ENCODE data around the gene ANTKMT. TPM values are rescaled to one million over a fixed set of nuclear protein-coding genes. Genes with fewer than 3 reads are reported as not detected.

The ANTKMT gene
- total and polyA plus RNA-seq, 4 donors: 14.0 to 29.7 (median 19.7) TPM

DNA sequence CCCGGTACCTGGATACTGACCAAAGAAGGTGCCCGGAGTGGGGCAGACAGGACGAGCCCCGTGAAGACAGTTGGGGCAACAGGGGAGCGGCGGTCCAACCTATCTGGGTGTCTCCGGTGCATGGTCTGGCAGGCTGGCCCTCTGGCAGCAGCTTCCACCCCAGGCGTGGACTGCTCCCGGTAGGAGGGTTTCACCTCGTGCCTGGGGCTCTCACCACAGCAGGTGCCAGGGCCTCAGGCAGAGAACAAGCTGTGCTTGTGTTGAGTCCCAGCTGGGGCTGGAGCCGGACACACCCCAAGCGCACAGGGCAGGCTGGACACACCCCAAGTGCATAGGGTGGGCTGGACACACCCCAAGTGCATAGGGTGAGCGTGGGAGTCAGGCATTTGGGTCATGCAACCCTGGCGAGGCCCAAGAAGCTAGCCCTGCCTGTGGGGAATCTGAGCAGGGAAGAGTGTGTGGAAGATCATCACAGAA lies 13.8 kb upstream of the ANTKMT start:
- Histone ChIP-seq H3K27ac (ENCODE audit: low read depth in 1 of 2, low read length in 2 of 2) (no peak overlapping the region), H3K36me3 (ENCODE audit: control insufficient read depth in 4 of 4, insufficient read depth in 3 of 4, low read depth in 1 of 4, low read length in 3 of 4) (no peaks in the 10 kb centered on the region), H3K9me3 (ENCODE audit: control insufficient read depth in 4 of 4, low read length in 3 of 4) (no peaks in the 10 kb centered on the region), H3K9ac (ENCODE audit: low read depth in 1 of 2, low read length in 2 of 2) (no peak overlapping the region), H3K4me3 (ENCODE audit: low read depth in 1 of 3, low read length in 3 of 3) (no peak overlapping the region), H3K27me3 (ENCODE audit: control insufficient read depth in 4 of 4, insufficient read depth in 4 of 4, low read length in 3 of 4) (peaks cover 4 to 20% (median 14%) of the 10 kb centered on the region in 4 donors), H3K4me1 (ENCODE audit: control insufficient read depth in 4 of 4, insufficient read depth in 4 of 4, low read length in 3 of 4) (peaks cover 0 to 4% (median 0%) of the 10 kb centered on the region in 4 donors)
- WGBS: 43% methylated on average over 14 of the region's 14 CpGs
- DNase-seq (ENCODE audit: low spot score): no peak
- TF ChIP-seq EGR1 (IDR thresholded peaks at IDR 0.05; ENCODE audit: low read depth in 2 of 2) (no peak), FOXA1 (IDR thresholded peaks at IDR 0.05) (no peak), NR2F2 (IDR thresholded peaks at IDR 0.05) (no peak), YY1 (IDR thresholded peaks at IDR 0.05) (no peak), GABPA (IDR thresholded peaks at IDR 0.05 in 1 of 2, conservative IDR thresholded peaks at IDR 0.05 in 1 of 2) (no peak), HNF4A (conservative IDR thresholded peaks at IDR 0.05) (no peak), ZBTB33 (IDR thresholded peaks at IDR 0.05) (no peak), TAF1 (conservative IDR thresholded peaks at IDR 0.05) (no peak), ATF3 (IDR thresholded peaks at IDR 0.05) (no peak), HNF4G (IDR thresholded peaks at IDR 0.05) (no peak), JUND (IDR thresholded peaks at IDR 0.05) (no peak), RXRA (IDR thresholded peaks at IDR 0.05) (no peak), SP1 (IDR thresholded peaks at IDR 0.05) (no peak), FOXA2 (IDR thresholded peaks at IDR 0.05) (no peak)
- TF ChIP-seq, protein P1, sequence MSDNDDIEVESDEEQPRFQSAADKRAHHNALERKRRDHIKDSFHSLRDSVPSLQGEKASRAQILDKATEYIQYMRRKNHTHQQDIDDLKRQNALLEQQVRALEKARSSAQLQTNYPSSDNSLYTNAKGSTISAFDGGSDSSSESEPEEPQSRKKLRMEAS (IDR thresholded peaks at IDR 0.05): no peak
- TF ChIP-seq, protein P2, sequence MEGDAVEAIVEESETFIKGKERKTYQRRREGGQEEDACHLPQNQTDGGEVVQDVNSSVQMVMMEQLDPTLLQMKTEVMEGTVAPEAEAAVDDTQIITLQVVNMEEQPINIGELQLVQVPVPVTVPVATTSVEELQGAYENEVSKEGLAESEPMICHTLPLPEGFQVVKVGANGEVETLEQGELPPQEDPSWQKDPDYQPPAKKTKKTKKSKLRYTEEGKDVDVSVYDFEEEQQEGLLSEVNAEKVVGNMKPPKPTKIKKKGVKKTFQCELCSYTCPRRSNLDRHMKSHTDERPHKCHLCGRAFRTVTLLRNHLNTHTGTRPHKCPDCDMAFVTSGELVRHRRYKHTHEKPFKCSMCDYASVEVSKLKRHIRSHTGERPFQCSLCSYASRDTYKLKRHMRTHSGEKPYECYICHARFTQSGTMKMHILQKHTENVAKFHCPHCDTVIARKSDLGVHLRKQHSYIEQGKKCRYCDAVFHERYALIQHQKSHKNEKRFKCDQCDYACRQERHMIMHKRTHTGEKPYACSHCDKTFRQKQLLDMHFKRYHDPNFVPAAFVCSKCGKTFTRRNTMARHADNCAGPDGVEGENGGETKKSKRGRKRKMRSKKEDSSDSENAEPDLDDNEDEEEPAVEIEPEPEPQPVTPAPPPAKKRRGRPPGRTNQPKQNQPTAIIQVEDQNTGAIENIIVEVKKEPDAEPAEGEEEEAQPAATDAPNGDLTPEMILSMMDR (IDR thresholded peaks at IDR 0.05; ENCODE audit: low read depth, low read length, missing input control): no peak
- TF ChIP-seq, protein P3, sequence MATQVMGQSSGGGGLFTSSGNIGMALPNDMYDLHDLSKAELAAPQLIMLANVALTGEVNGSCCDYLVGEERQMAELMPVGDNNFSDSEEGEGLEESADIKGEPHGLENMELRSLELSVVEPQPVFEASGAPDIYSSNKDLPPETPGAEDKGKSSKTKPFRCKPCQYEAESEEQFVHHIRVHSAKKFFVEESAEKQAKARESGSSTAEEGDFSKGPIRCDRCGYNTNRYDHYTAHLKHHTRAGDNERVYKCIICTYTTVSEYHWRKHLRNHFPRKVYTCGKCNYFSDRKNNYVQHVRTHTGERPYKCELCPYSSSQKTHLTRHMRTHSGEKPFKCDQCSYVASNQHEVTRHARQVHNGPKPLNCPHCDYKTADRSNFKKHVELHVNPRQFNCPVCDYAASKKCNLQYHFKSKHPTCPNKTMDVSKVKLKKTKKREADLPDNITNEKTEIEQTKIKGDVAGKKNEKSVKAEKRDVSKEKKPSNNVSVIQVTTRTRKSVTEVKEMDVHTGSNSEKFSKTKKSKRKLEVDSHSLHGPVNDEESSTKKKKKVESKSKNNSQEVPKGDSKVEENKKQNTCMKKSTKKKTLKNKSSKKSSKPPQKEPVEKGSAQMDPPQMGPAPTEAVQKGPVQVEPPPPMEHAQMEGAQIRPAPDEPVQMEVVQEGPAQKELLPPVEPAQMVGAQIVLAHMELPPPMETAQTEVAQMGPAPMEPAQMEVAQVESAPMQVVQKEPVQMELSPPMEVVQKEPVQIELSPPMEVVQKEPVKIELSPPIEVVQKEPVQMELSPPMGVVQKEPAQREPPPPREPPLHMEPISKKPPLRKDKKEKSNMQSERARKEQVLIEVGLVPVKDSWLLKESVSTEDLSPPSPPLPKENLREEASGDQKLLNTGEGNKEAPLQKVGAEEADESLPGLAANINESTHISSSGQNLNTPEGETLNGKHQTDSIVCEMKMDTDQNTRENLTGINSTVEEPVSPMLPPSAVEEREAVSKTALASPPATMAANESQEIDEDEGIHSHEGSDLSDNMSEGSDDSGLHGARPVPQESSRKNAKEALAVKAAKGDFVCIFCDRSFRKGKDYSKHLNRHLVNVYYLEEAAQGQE (IDR thresholded peaks at IDR 0.05): no peak

Data from liver (tissue), 9 donors.